GM12801 (cell line): Measurements from ENCODE around the gene CBX5.

Experiments used
- CTCF ChIP-seq: IDR thresholded peaks from one replicate; pipeline ENCODE4 v1.5.1; 2011; ENCODE audit warnings: control low read depth; ENCODE audit not compliant: insufficient read length; ENCODE audit errors: extremely low read depth

The CBX5 gene

GRCh38 chr12:54279632-54280467 lies at the start of gene CBX5:
TSS of gene CBX5 (minus strand) at chr12:54280122. CDS start at chr12:54257650, 22,472 bp downstream.
- no peak for TF ChIP-seq CTCF

GRCh38 chr12:54328595-54329337 lies 48.8 kb upstream of the CBX5 start:
- no peak for TF ChIP-seq CTCF

GRCh38 chr12:54324617-54325441 lies 44.9 kb upstream of the CBX5 start, which contains the start of gene COPZ1:
TSS of gene COPZ1 (plus strand) at chr12:54325131. CDS start at chr12:54325164, 33 bp downstream.
- no peak for TF ChIP-seq CTCF

- TF ChIP-seq CTCF = no peak
These were observed 41.4 kb upstream of the CBX5 start for GRCh38 chr12:54321363-54321762.

GRCh38 chr12:54311051-54311450 lies 31.1 kb upstream of the CBX5 start:
- TF ChIP-seq CTCF = no peak

- TF ChIP-seq CTCF = no peak
These were observed 27.2 kb upstream of the CBX5 start for GRCh38 chr12:54306925-54307741.
